ENCODE results near the gene UPK3A.

DNA sequence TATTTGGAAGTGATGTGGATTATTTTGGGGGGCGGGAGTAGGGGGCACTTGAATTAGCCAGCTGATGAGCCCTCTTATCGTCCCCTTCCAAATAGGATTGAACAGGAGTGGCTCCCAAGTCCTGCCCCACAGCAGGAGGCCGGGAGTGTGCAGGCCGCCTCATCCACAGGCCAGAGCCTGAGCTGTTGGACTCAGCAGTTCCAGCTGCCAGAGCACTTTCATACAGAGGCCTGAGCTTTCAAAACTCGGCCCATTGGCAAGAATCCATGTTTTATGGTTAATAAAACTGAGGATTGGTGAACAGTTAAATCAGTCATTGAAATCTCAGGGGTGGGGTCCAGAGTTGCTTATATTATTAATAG, 34.6 kb downstream of the UPK3A start:
- no peak for TF ChIP-seq TAF1 (IDR thresholded peaks at IDR 0.05; ENCODE audit: low read depth, low read length)
- TF ChIP-seq, protein P1, sequence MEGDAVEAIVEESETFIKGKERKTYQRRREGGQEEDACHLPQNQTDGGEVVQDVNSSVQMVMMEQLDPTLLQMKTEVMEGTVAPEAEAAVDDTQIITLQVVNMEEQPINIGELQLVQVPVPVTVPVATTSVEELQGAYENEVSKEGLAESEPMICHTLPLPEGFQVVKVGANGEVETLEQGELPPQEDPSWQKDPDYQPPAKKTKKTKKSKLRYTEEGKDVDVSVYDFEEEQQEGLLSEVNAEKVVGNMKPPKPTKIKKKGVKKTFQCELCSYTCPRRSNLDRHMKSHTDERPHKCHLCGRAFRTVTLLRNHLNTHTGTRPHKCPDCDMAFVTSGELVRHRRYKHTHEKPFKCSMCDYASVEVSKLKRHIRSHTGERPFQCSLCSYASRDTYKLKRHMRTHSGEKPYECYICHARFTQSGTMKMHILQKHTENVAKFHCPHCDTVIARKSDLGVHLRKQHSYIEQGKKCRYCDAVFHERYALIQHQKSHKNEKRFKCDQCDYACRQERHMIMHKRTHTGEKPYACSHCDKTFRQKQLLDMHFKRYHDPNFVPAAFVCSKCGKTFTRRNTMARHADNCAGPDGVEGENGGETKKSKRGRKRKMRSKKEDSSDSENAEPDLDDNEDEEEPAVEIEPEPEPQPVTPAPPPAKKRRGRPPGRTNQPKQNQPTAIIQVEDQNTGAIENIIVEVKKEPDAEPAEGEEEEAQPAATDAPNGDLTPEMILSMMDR (IDR thresholded peaks at IDR 0.05; ENCODE audit: control extremely low read depth in 1 of 3, insufficient read depth in 1 of 3, low read depth in 1 of 3, low read length in 3 of 3), result no peak
- no peak for TF ChIP-seq EZH2 (IDR thresholded peaks at IDR 0.05; ENCODE audit: low read depth, low read length, severe bottlenecking)
- TF ChIP-seq POLR2A (IDR thresholded peaks at IDR 0.05; ENCODE audit: control extremely low read depth in 1 of 2, low read depth in 2 of 2, low read length in 2 of 2), result no peak
- TF ChIP-seq HDAC6 (IDR thresholded peaks at IDR 0.05; ENCODE audit: low read depth, low read length), result no peak
- no peak for TF ChIP-seq TBP (IDR thresholded peaks at IDR 0.05; ENCODE audit: low read depth, low read length)
- TF ChIP-seq BCL11A (IDR thresholded peaks at IDR 0.05; ENCODE audit: low read depth in 2 of 2, low read length in 2 of 2), result no peak
- no peak for TF ChIP-seq SRF (IDR thresholded peaks at IDR 0.05; ENCODE audit: low read depth, low read length)
- no peak for TF ChIP-seq POLR2AphosphoS5 (IDR thresholded peaks at IDR 0.05; ENCODE audit: low read depth, low read length)
